HG03045 (cell line): ENCODE results near the gene KCND1.
A peak's percentile ranks its signal among the peaks of the same experiment; 100 is the strongest.

Experiments
- ATAC-seq: cut with Tn5 transposase; IDR thresholded peaks from one replicate; pipeline ENCODE4 v1.9.1; 2021; ENCODE audit warnings: mild to moderate bottlenecking, moderate library complexity; ENCODE audit not compliant: unreplicated experiment

The KCND1 gene

DNA sequence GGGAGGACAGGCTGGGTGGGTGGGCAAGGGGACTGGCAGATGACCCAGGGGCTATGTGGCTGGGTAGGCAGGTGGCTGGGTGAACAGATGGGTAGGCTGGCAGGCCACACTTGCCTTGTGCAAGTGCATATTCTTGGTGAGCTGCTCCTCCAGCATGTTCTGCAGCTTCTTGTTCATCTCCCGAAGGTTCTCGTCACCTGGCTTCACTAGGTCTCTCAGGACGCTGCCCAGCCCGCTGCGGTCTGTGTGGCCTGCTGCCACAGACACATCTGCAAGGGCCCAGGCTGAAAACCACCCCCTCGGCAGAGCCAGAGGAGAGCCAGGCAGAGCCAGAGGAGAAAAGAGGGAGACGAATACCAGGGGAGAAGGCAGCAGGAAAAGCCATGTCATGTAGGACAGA lies 3.4 kb upstream of the KCND1 start:
- no peak for ATAC-seq

DNA sequence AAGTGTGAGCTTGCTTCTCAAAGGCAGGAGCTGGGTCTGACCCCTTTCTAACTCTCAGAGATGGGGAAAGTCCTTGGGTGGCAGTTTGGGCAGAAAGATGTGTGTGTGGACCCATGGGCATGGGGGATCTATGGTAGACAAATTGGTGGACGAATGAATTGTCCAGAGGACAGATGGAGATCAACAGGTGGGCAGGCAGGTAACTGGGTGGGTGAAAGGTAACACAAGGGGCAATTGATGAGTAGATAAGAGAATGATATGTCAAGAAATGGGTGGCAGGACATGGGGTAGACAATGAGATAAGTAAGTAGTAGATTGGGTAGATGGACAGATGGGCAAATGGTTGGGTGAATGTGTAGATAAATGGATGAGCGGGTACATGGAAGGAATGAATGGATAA lies 2.9 kb upstream of the KCND1 start:
- ATAC-seq: no peak

DNA sequence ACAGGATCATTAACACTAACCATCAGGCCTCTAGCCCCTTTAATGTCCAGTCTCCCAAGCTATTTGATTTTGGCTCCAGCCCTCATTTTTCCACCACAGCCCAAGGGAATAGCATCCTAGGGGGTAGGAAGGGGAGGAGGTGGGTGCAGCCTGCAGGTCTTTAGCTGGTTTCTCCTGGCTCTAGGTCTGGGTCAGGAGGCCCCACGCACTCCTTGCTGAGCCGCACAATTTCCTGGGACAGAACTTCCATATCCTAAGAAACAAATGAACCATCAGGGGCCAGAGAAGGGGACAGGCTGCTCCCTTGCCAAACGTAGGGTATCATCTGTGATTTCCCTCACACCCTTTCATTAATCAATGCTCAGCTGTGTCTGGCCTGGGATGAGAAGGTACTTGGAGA lies 2.4 kb upstream of the KCND1 start:
- ATAC-seq: no peak

DNA sequence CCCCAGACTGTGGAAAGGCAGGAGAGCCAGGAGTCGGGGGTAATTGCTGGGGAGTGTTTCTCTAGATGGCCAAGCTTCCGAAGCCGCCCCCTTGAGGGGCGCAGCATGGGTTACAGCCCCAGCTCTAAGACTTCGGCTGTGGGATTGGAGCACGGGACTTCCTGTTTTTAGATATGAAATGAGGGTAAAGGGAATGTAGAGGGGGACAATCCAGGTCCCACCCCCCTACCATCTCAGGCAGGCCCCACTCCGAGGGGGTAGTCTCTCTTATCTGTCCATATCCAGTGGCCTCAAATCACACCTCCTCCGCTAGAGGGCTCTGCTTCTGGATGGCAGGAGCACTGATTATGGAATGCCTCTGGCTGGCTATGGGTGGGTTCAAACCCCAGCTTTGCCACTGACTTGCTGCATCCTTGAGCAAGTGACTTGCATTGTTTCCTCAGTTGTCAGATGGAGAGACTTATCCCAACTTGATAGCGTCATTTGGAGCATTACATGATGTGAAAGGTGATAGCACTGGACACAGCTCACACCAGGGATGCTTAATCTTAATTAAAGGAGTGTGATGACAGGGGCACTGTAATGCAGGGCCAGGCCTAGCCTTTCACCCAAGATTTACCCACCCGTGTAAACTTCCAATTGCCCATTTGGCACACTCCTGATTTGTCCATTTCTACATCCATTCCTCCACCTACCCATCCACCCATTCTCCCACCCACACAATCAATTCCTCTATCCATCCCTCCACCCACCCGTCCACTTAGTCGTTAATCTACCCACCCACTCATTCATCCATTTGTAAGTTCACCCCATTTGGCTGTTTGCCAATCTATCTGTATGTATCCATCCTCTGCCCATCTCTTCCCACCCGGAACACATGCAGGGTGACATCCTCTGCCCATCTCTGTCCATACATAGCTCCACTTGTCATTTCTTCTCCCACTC lies 848 bp upstream of the KCND1 start:
- ATAC-seq: no peak

DNA sequence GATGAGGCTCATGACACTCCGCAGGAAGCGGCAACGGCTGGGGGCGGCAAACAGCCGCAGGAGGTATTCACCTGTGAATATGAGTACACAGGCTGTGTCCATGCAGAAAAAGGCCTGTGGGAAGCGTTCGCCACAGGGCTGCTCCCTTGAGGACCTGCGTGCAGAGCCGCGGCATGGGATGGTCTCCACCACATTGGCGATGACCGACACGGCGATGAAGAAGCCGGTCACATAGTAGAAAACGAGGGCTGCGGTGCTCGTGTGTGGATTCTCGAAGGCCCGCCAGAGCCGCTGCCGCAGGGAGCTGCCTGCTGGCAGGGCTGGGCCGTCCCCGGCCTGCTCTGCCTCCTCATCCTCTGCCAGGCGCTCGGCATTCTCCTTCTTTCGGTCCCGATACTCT lies 2.2 kb downstream of the KCND1 start:
- no peak for ATAC-seq

DNA sequence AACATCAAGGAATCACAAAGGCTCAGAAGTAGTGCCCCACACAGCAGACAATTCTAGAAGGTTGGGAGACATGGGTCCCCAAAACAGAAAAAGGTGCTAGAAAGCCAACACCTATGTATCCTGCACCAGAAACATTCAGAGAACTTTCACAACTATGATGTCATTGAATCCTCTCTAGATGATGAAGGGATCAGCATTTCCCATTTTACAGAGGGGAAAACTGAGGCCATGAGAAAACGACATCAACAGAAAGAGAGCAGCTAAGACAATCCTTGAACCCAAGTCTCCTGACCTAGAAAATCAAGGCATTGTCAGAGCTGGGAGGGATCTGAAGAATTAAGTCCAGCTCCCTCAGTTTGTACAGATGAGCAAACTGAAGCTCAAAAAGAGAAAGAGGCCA lies 3.3 kb downstream of the KCND1 start:
- ATAC-seq: no peak

DNA sequence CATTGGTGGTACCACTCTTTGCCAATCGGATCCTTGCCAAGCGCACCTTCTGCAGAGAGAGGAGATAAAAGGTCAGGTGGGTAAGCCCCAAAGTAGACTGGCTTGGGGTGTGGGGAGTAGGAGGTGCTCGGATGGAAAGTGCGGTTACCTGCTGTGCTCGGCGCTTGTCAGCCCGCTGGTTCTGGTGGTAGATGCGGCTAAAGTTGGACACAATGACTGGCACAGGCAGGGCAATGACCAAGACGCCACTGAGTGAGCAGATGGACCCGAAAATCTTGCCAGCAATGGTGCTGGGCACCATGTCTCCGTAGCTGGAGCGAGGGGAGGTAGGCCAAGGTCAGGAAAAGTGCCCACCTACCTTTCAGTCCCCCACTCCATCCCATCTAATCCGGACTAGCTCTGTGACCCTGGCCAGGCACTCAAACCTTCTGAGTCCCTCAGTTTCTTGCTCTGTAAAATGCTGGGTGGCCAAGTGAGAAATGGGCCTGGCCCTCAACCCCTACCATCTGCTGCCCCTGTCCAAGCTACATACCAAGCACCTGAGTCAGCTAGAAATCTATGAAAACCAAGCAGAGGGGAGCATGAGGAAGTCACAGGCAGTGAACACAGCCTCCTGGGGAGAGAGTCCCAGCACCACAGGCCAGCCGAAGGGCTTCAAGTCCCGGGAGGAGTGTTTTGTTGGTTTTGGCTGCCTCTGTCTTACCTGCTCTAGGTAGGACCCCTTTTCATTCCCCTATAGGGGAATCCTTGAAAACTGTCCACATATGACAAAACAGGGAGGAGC lies 4.7 kb downstream of the KCND1 start:
- no peak for ATAC-seq

DNA sequence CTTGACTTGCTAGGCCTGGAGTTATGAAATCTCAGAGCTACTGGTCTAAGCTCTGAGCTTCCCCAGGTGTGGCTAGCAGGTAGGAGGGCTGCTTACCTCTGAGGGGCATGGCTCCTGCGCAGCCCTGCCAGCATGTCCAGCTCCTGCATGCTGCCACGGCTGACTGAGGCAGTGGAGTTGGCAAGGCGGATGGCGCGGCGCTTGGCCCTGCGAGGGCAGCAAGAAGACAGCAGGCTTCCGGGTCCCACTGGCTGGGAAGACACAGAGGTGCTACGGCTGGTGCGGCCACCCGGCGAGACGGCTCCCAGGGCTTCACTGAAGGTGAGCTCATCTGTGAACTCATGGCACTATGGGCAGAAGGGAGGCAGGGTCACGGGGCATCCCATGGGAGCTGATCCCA lies 5.7 kb downstream of the KCND1 start:
- ATAC-seq: no peak

DNA sequence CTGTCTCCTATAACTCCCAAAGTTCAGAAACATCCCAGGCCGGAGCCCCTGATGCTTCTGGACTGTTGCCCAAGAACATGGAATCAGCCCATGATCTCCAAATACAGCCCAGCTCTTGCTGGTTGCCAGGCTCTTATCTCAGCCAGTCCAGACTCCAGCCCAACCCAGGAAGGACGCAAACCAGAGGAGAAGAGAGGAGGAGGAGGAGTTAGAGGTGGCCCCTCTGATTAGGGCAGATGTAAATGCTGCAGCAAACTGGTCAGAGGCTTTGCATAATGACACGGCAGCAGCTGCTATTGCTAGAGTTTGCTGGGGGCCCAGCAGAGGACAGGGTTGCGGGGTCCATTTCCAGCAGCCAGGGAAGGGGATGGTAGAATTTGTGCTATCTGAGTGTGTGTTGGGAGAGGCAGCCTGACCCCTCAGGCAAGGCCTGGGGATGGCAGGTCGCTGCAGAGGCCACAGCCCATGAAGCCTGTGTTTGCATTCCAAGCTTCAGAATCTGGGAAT lies 10.0 kb downstream of the KCND1 start:
- no peak for ATAC-seq

DNA sequence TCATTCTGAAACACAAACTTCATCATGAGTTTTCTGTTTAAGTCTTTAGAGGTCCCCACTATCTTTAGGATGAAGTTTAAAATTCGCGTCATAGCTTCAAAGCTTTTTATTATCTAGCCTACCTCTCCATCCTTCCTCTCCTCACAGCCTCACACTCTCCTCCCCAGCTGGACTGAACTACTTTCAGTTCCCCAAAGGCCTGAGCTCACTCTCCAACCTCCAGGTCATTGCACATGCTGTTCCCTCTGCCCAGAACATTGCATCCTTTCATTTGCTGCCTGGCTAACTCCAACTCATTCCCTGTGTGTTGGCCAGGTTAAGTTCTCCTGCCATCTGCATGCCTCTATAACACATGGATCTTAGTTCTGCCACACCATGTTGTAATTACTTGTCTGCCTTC lies 11.4 kb downstream of the KCND1 start:
- no peak for ATAC-seq

DNA sequence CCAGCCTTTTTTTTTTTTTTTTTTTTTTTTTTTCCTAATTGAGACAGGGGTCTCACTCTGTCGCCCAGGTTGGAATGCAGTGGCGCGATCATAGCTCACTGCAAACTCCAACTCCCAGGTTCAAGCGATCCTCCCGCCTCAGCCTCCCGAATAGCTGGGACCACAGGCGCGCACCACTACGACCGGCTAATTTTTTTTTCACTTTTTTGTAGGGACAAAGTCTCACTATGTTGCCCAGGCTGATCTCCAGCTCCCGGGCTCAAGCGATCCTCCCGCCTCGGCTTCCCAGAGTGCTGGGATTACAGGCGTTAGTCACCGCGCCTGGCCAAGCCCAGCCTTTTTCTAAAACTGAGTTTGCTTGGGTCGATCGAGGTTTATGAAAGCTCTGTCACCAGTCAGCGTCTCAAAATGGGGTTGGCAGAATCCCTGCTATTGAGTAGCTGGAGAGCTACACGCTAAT lies 13.0 kb downstream of the KCND1 start:
- ATAC-seq: no peak

DNA sequence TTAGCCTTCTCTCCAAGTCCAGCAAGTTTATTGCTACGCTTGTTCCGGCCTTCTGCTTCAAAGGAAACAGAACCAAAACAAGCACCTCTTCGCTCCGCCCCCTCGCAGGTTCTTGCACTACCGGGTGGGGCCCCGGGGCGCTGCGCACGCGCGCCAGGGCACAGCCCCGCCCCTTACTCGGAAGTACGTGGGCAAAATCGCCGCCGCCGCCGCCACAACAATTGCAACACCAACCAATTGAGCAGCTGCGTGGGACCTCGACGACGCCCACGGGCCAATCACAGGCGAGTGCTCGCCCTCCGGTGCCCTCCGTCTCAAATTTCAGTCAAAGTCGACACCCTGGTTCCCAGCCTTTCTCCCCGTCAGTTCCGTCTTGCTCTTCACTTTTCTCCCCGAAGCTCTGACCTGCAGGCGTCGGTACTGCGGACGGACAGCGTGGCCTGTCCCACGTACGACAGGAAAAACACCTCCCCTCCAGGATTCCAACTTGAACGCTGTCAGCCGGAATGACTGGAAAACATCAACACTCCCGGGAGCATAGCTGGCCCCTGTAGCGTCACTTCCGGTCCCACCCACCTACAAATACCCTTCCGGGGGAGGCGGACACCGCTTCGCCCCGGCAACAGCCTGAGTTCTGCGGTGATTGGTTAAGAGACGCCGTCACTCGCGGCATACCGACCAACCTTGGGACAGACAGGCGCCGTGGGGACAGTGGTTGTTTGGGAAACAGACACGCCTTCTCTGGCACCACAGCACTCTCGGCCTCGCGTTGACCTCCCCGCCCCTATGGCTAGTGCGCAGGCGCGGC lies 13.6 kb downstream of the KCND1 start:
- peak; percentile 85 for ATAC-seq

DNA sequence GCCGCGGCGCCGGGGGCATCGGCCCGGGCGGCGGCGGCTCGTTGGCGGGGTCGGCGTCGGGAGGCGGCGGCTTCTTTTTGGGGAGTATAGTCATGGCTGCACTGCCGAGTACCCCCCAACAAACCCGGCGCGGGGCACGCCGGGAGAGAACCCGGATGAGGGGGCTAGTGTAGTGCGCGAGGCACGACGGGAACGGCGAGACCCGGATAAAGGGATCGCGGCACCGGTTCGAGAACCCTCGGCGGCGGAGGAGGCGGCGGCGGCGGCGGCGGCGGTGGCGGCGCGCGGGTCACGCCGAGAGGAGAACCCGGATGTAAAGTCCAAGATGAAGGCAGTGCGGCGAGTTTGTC lies 14.2 kb downstream of the KCND1 start, which contains the start of gene OTUD5:
Gene OTUD5 (minus strand): TSS at position 131 of the 350 bp plus-strand sequence. CDS start 37 bp downstream, at position 94.
- ATAC-seq: peak; percentile 35

DNA sequence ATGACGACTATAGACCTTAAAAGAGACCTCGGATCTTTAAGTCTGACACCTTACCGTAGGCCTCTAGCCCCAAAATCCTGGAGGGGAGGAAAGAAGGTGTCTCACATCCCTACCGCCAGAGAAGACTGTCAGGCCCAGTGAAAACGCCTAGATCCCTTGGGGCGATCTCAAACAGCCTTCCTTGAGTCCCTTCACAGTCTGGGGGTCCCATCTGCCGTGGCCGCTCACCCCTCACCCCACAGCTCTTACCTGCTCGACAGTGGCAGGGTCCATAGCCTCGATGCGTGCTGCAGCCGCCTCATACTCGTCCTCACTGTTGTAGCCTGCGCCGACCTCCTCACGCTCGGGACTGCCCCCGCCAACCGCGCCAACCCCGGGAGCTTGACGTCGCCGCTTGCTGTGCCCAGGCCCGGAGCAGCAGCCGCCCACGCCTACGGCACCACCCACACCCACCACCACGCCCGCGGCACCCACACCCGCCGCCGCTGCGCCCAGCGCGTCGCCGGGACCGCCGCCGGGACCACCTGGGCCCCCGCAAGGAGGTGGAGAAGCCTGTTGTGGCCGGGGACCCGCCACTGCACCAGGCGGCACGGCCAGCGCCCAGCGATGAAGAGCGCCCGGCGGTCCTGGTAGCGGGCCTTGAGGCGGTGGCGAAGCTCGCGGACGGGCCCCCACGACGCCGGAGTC lies 14.8 kb downstream of the KCND1 start:
- no peak for ATAC-seq

DNA sequence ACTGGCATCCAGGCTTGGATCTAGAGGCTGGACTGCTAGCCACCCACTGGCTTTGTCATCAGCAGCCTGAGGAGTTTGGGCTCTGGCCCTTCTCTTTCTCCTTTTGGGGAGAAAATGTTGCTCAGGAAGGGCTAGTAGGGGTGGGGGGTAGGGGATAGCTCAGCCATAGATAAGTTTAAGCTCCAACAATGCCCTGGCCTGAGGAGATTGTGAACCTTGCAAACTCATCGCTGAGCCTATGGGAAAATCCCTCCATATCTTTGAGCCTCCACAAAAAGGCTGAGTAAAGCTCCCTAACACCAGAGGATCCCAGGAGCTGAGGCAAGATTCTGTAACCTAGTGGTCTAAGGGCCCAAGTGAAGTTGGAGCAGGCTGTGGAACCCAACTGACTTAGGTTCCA lies 23.1 kb downstream of the KCND1 start:
- ATAC-seq: no peak

DNA sequence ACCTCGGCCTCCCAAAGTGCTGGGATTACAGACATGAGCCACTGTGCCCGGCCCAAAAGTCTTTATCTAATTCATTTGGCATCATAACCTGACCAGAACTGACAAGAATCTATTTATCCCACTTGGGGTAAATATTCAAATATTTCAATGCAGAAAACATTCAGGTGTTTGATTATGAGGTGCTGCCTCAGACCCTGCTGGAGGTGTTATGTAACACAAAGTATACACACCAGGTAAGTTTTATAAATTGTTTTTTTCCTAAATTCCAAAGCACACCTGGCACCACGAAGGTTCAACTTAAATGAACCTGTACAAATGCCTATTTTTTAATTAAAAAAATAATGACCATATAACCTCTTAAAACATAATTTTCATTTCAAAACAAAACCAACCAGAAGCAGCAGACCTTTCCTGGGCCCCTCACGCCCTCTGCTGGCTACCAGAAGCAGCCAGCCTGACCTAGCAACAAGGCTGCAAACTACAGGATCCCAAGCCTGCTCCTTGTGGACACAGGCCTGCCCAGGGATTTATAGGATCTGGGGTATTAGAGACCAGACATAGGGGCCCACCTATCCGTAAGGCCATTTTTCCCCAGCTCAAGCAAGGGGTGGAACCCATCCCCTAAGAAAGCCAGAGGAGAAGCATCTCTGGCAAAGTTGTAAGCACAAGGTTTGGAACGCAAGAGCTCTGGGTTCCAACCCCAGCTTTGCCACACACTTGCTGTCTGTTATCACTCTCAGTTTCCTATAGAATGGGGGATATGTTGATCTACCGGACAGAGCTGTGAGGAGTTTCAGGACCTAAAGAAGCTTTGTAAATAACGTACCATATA lies 25.9 kb downstream of the KCND1 start:
- no peak for ATAC-seq

DNA sequence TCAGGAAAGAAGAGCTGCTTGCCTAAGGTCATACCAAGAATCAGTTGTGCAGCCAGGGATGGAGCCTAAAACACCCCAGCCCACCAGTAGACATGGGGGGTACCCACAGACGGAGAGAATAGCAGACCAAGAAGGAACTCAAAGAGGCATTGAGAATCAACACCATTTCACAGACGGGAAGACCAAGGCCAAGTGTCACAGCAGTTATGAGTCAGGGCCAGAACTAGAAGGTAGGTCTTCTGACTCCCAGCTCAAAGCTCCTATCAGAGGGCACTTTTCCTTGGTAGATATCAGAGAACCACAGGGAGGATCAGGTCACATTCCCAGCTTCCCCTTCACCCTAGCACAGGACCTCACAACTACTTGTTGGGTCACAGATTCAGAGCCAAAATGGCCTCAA lies 28.7 kb downstream of the KCND1 start:
- ATAC-seq: no peak

DNA sequence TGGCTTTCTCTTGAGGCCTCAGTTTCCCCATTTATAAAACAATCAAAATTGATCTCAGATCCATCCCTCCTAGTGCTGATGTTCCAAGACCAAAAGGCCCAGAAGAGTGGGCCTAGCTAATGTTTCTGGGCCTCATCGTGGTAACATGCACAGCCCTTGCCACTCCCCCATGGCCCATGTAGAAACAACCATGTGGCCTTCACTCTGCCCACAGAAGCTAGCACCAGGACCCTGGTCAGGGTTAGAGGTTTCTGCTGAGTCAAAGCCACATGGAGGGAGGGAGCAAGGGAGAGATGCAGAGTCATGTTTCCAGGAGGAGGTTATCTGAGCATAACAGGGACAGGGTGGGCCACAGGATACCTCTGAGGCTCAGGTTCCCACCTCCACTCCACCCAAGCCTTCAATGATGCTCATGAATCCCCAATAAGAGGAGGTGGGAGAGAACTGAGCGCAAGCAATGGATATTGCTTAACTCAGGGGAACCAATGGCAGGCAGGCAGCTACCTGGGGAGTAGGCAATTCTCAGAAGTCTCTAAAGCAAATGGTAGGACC lies 31.2 kb downstream of the KCND1 start:
- no peak for ATAC-seq

DNA sequence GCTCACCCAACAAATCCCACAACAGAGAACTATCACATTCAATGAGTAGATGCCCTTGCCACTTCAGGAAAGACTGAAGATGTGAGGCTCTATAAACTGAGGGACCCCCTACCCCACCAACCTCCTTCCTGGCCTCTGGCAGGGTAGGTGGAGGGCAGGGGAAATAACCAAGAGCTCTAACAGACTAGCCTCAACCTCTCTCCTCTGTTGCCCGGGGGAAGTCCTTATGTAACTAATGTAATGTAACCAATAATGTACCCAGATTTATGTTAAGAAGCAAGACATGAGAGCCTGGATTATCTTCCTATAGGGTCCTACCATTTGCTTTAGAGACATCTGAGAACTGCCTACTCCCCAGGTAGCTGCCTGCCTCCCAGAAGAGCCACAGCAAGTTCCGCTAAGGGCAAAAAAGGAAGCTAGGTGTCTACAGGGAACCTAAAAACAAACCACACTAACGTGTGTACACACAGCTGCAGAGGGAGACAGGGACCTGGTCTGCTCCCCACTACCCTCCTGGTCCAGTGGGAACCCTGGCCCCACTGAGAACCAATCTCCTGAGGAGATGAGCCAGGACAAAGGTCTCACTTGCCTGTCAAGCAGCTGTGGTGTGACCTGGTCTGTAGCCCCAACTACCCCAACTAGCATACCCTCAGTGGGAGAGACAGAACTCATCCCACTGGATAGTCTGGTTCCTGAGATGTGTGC lies 32.0 kb downstream of the KCND1 start:
- ATAC-seq: no peak
